Esophagus squamous epithelium (tissue), 4 donors: ENCODE measurements around the gene OBP2A.

ENCODE experiments used
- CTCF ChIP-seq, 6 experiments: fragments of 450-650 bp in 4 of 6; fragments of 200-600 bp in 2 of 6; sonication (generic) in 2 of 6; IDR thresholded peaks; one replicate each; pipeline ENCODE4 v1.5.1; 2016 to 2019; ENCODE audit warnings: antibody characterized with exemption in 6 of 6, mild to moderate bottlenecking in 4 of 6, moderate library complexity in 4 of 6
- POLR2A ChIP-seq, 4 donors: fragments of 450-650 bp; IDR thresholded peaks; one replicate each; pipeline ENCODE4 v1.6.1; 2017; ENCODE audit warnings: antibody characterized with exemption in 4 of 4, mild to moderate bottlenecking in 4 of 4, moderate library complexity in 3 of 4

GRCh38 chr9:135536216-135536615 lies 9.7 kb upstream of the OBP2A start:
- TF ChIP-seq POLR2A (IDR thresholded peaks at IDR 0.05) (no peak), CTCF (IDR thresholded peaks at IDR 0.05) (no peak)
